HG02840 (cell line): ENCODE data around the gene UBE2O.

Source experiments
- ATAC-seq: cut with Tn5 transposase; IDR thresholded peaks from one replicate; pipeline ENCODE4 v1.9.1; 2021; ENCODE audit warnings: mild to moderate bottlenecking, moderate library complexity, moderate number of reproducible peaks; ENCODE audit not compliant: unreplicated experiment, low FRiP score

UBE2O gene

GRCh38 chr17:76469076-76469990 lies 16.4 kb upstream of the UBE2O start:
- ATAC-seq = no peak

GRCh38 chr17:76468634-76469010 lies 15.7 kb upstream of the UBE2O start:
- no peak for ATAC-seq

- no peak for ATAC-seq
Measured at GRCh38 chr17:76467809-76468633, 15.1 kb upstream of the UBE2O start.

- no peak for ATAC-seq
Measured at GRCh38 chr17:76467366-76467765, 14.4 kb upstream of the UBE2O start, which contains the start of gene AANAT. TSS of gene AANAT (plus strand) at chr17:76467603. CDS start at chr17:76468747, 1,144 bp downstream.

GRCh38 chr17:76466775-76467130 lies 13.8 kb upstream of the UBE2O start:
- ATAC-seq = no peak

GRCh38 chr17:76462556-76463290 lies 9.8 kb upstream of the UBE2O start:
- ATAC-seq = no peak

DNA sequence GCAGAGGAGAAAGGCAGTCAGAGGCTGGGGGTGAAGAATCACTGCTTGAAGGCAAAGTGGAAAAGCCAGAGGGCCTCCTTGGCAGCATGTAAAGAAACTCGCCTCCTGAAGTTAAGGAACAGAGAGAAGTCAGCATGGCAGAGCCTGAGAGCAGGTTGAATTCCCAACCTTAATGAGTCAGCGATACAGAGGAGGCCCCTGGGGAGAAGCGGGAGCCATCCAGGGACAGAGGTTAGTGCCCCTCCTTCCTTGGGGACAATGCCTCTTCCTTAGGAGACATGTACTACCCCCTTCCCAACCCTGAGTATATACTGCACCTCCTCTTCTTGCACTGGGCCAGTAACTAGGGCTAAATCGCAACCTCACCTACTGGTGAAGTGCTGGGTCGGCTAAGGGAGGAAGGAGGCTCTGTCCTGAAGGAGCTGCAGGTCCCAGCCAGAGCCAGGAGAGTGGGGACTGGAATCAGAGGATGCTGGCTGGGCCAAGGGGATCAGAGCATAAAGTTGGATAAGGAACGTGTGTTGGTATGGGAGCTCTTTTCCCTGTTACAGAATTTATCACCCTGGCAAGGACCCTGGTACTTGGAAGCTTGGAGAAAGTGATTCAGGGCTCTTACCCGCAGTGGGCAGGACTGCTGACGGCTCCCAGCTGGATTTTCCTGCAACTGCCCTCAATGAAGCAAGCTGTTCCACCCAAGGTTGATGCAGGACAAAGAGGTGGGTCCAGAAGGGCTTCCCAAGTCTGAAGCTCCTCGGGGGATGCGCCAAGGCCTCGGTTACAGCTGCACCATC lies 9.0 kb upstream of the UBE2O start:
- no peak for ATAC-seq

DNA sequence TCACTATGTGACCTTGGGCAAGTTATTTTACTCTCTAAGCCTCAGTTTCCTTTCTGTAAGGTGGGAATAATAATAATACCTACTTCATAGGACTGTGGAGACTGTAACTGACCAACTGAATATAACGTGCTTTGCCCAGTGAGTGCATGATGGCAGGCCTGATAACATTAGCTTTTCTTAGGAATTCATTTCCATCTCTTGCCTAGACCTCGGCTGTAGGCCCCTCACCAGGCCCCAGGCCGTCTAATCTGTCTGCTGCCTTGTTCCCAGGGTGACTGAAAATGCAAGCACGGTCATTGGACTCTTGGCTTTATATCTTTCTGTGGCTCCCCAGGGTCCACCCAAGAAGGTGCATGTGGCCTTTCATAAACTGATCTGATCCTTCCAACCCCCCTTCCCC lies 6.7 kb upstream of the UBE2O start:
- ATAC-seq = no peak

DNA sequence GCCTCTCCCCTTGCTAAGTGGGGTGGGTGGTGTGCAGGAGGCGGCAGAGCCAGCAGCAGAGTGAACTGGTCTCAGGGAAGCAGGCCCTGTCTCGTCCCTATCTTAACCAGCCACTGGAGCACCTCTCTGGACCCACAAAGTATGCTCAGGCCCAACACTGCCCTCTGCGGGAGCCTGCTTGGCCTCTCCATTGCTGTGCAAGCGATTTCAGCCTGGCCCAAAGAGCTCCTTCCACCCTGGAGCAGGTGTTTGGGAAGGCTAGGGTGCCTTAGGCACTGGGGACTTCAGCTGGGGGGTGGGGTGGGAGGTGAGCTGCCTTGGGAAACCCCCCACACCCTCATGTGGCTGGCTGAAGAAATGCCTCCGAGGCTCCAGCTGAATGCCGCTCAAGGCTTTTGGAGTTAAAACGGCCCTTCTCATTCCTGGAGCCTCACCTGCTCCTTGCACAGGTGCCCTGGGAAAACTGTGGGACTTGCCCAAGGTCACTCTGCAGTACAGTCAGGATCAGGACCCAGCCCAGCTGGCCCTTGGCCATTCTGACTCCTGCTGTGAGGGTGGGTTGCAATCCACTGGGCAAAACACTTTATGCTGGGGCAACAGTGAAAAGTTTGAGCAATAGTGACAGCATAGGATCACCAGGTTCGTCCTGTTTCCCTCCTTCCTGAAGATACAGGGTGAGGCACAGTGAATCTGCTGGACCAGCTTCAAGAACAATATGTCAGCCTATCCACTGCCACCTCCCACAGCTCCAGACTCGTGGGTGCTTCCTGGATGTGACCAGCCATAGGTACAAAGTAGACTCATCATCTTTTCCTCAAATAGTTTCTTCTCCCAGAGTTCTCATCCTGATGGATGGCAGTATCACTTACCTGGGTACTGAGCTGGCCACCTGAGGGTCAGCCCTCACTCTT lies 5.9 kb upstream of the UBE2O start:
- ATAC-seq = no peak

DNA sequence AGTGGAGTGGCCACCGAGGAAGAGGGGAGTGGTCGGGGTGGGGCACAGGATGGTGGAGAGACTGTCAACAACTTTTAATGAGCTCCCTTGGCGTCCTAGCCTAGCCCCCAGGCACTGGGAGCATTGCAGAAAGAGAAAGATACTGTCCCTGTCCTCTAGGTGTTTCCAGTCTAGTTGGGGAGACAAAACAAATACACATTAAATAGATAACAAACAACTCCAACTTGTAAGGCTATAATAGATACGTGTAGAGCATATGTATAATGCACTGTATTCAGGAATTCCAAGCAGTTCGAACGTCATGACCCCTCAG lies 435 bp upstream of the UBE2O start:
- no peak for ATAC-seq

- no peak for ATAC-seq
Measured at GRCh38 chr17:76452127-76452659, 759 bp downstream of the UBE2O start.

- no peak for ATAC-seq
Measured at GRCh38 chr17:76451506-76451905, 1.4 kb downstream of the UBE2O start.

DNA sequence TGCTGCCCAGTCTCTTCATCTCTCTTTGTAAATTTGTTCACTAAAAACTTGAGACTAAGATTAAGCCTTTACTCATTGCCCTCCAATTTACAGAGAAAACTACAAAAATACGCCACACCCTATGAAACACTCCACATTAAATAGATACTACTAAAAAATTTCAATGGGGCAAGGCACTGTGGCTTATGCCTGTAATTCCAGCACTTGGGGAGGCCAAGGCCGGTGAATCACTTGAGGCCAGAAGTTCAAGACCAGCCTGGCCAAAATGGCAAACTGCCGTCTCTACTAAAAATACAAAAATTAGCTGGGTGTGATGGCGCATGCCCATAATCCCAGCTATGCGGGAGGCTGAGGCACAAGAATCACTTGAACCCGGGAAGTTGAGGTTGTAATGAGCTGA lies 3.8 kb downstream of the UBE2O start:
- ATAC-seq = no peak

- no peak for ATAC-seq
Measured at GRCh38 chr17:76447931-76448652, 4.9 kb downstream of the UBE2O start.

- no peak for ATAC-seq
Measured at GRCh38 chr17:76446449-76447231, 6.3 kb downstream of the UBE2O start.

DNA sequence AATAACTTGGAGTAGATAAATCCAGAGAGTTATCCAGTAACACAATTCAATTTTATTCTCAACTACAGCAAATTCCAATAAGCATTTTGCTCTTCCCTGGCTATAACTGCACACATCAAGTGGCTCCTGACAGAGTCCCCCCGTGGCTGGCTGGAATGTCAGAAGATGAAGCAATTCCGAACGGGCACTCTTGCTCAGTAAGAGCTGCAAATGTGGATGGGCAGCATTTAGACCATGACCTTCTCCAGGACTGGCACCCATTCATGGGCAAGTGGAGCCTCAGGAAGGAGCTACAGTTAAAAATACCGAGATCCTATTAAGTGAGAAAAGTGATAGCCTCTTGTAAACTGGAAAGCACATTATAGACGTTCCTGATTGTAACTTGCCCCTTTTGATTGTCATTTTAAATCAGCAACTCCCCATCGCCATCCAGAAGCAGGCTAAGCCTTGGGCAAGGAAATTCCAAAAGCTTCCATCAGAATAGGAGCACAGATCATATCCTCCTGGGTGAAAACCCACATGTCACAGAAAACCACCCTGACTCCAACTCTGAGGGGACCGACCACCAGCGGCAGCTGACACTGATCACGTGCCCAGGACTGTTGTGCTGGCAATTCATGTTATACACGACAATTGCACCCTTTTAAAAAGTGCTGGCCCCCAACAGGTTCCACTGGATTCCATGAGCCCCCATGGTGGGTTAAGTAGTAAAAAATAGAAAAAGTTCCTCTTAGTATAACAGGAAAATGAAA lies 7.1 kb downstream of the UBE2O start:
- no peak for ATAC-seq
